A549 treated with CpdA at 1 μM for 4 hours (cell line): Measurements from ENCODE around the gene CDKN2C. TPM values are rescaled to one million over a fixed set of nuclear protein-coding genes. Genes with fewer than 3 reads are reported as not detected.

Experiments used
- total RNA-seq: library from RNA; stranded (reverse); fragments of 200-300 nt; extraction: Qiagen RNA extraction; gene quantifications from 5 replicates; pipeline ENCODE4 v1.2.3, GENCODE V29; 2022; ENCODE audit warnings: low read depth

The CDKN2C gene
- total RNA-seq: 11.9 to 13.7 TPM (median 13.2 TPM) in 5 replicates

GRCh38 chr1:50969611-50970508 lies at the start of gene CDKN2C:
Gene CDKN2C, plus strand, starts transcription at chr1:50970245. Its CDS starts 124 bp downstream, at chr1:50970369.

GRCh38 chr1:50959913-50960844 lies 9.9 kb upstream of the CDKN2C start, which contains the start of gene FAF1:
Gene FAF1, minus strand, starts transcription at chr1:50960267. Its CDS starts 456 bp downstream, at chr1:50959811.

Other genes starting within 250 kb of the CDKN2C start
- gene FAF1, start 10.0 kb upstream of the CDKN2C start, total RNA-seq: 38.0 to 45.1 TPM (median 42.0 TPM) in 5 replicates
- not detected in 5 replicates for gene C1orf185, start 132.0 kb downstream of the CDKN2C start, total RNA-seq